B cell (primary cell): Measurements from ENCODE around the gene P2RY14. TPM values are rescaled to one million over a fixed set of nuclear protein-coding genes. Genes with fewer than 3 reads are reported as not detected.

Experiments
- ATAC-seq: fragments of 200-7000 bp; cut with Tn5 transposase; one replicate; pipeline ENCODE4 v1.10.0; 2021; ENCODE audit warnings: low read depth, mild to moderate bottlenecking, moderate number of reproducible peaks, moderate library complexity
- CTCF ChIA-PET: fragments of 350-600 bp; sonication (Branson Sonifier 250); formaldehyde crosslinking; loops from one replicate; lab custom pipeline; 2021; ENCODE audit warnings: antibody characterized with exemption, inconsistent platforms; lab: Charles Lee
- POLR2A ChIA-PET: fragments of 350-600 bp; sonication (Branson Sonifier 250); formaldehyde crosslinking; loops from one replicate; lab custom pipeline; 2021; ENCODE audit warnings: antibody characterized with exemption; lab: Charles Lee
- DNase-seq: peaks from one replicate; pipeline ENCODE4 v3.0.0; 2013
- H2AFZ ChIP-seq: 2 replicates; pipeline ENCODE4 v1.6.1; 2012; ENCODE audit warnings: mild to moderate bottlenecking, low read depth, low read length; ENCODE audit not compliant: insufficient read depth, poor library complexity, severe bottlenecking
- H3K27ac ChIP-seq, 2 donors: 1 replicate in 1 of 2; 2 replicates in 1 of 2; pipeline ENCODE4 v1.5.1; 2012 to 2013; ENCODE audit warnings: low read length in 2 of 2, mild to moderate bottlenecking in 2 of 2, moderate library complexity in 1 of 2
- H3K27me3 ChIP-seq, 4 experiments: fragments of 200-600 bp in 1 of 4; sonication (generic) in 1 of 4; replicated peaks in 1 of 4; 1 replicate in 2 of 4; 2 replicates in 2 of 4; pipeline versions ENCODE4 v1.6.1 to v1.7.0; 2013 to 2016; ENCODE audit warnings: low read length in 3 of 4, mild to moderate bottlenecking in 2 of 4, mixed read lengths in 1 of 4, moderate library complexity in 1 of 4; ENCODE audit not compliant: insufficient read depth in 4 of 4, control insufficient read depth in 3 of 4; ENCODE audit errors: control extremely low read depth in 1 of 4
- H3K36me3 ChIP-seq, 2 experiments: replicated peaks in 1 of 2; 1 replicate in 1 of 2; 2 replicates in 1 of 2; pipeline versions ENCODE4 v1.6.1 to v1.7.1; 2013; ENCODE audit warnings: low read length in 1 of 2; ENCODE audit not compliant: insufficient read depth in 2 of 2, control insufficient read depth in 1 of 2; ENCODE audit errors: control extremely low read depth in 1 of 2, extremely low read depth in 1 of 2
- H3K4me1 ChIP-seq, 2 donors: fragments of 200-600 bp in 1 of 2; sonication (generic) in 1 of 2; 1 replicate in 1 of 2; 2 replicates in 1 of 2; pipeline versions ENCODE4 v1.5.1 to v1.6.1; 2013 to 2017; ENCODE audit warnings: low read length in 2 of 2; ENCODE audit not compliant: control insufficient read depth in 2 of 2, insufficient read depth in 2 of 2
- H3K4me2 ChIP-seq: replicated peaks from 2 replicates; pipeline ENCODE3; 2012; ENCODE audit warnings: mild to moderate bottlenecking, low read depth, low read length; ENCODE audit not compliant: poor library complexity, severe bottlenecking
- H3K4me3 ChIP-seq, 5 experiments: fragments of 200-600 bp in 1 of 5; sonication (generic) in 1 of 5; 1 replicate in 3 of 5; 2 replicates in 2 of 5; pipeline versions ENCODE4 v1.5.1 to v1.7.0; 2011 to 2016; ENCODE audit warnings: low read length in 4 of 5, mild to moderate bottlenecking in 4 of 5, low read depth in 2 of 5, control low read depth in 1 of 5, moderate library complexity in 1 of 5; ENCODE audit not compliant: insufficient read depth in 1 of 5; ENCODE audit errors: control extremely low read depth in 1 of 5, extremely low read depth in 1 of 5
- H3K79me2 ChIP-seq: fragments of 200-600 bp; sonication (generic); one replicate; pipeline ENCODE4 v1.6.0; 2016; ENCODE audit warnings: low read length; ENCODE audit not compliant: control insufficient read depth, insufficient read depth
- H3K9ac ChIP-seq: fragments of 200-600 bp; sonication (generic); 2 replicates; pipeline ENCODE4 v1.6.1; 2017; ENCODE audit warnings: mild to moderate bottlenecking, low read length, moderate library complexity
- H3K9me3 ChIP-seq, 3 donors: one replicate each; pipeline versions ENCODE4 v1.6.1 to v1.7.1; 2013; ENCODE audit warnings: low read length in 2 of 3; ENCODE audit not compliant: control insufficient read depth in 2 of 3, insufficient read depth in 1 of 3; ENCODE audit errors: control extremely low read depth in 1 of 3
- H4K20me1 ChIP-seq: 2 replicates; pipeline ENCODE4 v1.6.0; 2012; ENCODE audit warnings: mild to moderate bottlenecking, low read length; ENCODE audit not compliant: insufficient read depth, control insufficient read depth, poor library complexity, severe bottlenecking
- H3K27ac Mint-ChIP-seq: one replicate; pipeline ENCODE4 v1.8.0; 2021; ENCODE audit warnings: mixed read lengths
- H3K27me3 Mint-ChIP-seq: one replicate; pipeline ENCODE4 v1.8.0; 2021; ENCODE audit warnings: mixed read lengths
- H3K4me1 Mint-ChIP-seq: one replicate; pipeline ENCODE4 v1.8.0; 2021; ENCODE audit warnings: mixed read lengths
- H3K4me3 Mint-ChIP-seq: one replicate; pipeline ENCODE4 v1.8.0; 2021; ENCODE audit warnings: mixed read lengths
- H3K9me3 Mint-ChIP-seq: one replicate; pipeline ENCODE4 v1.8.0; 2022; ENCODE audit warnings: mixed read lengths; ENCODE audit not compliant: insufficient read depth
- CTCF ChIP-seq: fragments of 200-600 bp; IDR thresholded peaks from one replicate; pipeline ENCODE4 v1.8.0; 2022; ENCODE audit warnings: antibody characterized with exemption, mild to moderate bottlenecking
- EZH2 ChIP-seq: IDR thresholded peaks from 2 replicates; pipeline ENCODE4 v1.6.1; 2012; ENCODE audit warnings: borderline replicate concordance, low read depth, mild to moderate bottlenecking, moderate library complexity, low read length; ENCODE audit not compliant: insufficient read depth, poor library complexity, severe bottlenecking
- WGBS: methylation state at CpG from one replicate; pipeline ENCODE4 v1.1.5; 2013; ENCODE audit warnings: missing lambda C conversion rate; ENCODE audit not compliant: insufficient coverage; 5-methylcytosine and 5-hydroxymethylcytosine counted together
- intact Hi-C: fragments of 100-400 bp; cut with micrococcal nuclease; formaldehyde crosslinking; loops from one replicate; pipeline ENCODE4 v1.10.0; 2022
- polyA plus RNA-seq: library from polyadenylated mRNA; depleted of rRNA; stranded (reverse); fragments of >200 nt; gene quantifications from 2 replicates; pipeline ENCODE4 v1.2.3, GENCODE V29; 2012
- total RNA-seq, 2 donors: library from RNA; stranded (reverse); fragments of 120-200 nt in 1 of 2; gene quantifications; 1 replicate in 1 of 2; 2 replicates in 1 of 2; pipeline versions ENCODE4 v1.2.3 to v1.2.4, GENCODE V29; 2013 to 2022

The P2RY14 gene
- total and polyA plus RNA-seq, 2 donors (not counting 1 experiment from before 2014, with no cell fraction given): 7.0 to 11.3 TPM

GRCh38 chr3:151227807-151228665, 50.3 kb downstream of the P2RY14 start:
- Histone ChIP-seq H2AFZ (no peak overlapping the region), H3K79me2 (peaks cover 14% of the 10 kb centered on the region), H3K9ac (no peak overlapping the region), H3K27me3 (no peaks in the 10 kb centered on the region), H3K4me3 (no peak overlapping the region), H3K36me3 (peaks cover 0 to 5% of the 10 kb centered on the region in 2 experiments), H3K4me2 (peak overlapping the region; percentile 22), H3K9me3 (no peaks in the 10 kb centered on the region), H4K20me1 (no peaks in the 10 kb centered on the region), H3K27ac (peak overlapping the region; percentile 25 to 58), H3K4me1 (peaks cover 39 to 40% of the 10 kb centered on the region in 2 donors)
- DNase-seq: peak; percentile 90
- Mint-ChIP-seq H3K27me3 (no peaks in the 10 kb centered on the region), H3K4me3 (no peak overlapping the region), H3K4me1 (peaks cover 39% of the 10 kb centered on the region), H3K27ac (peak overlapping the region; percentile 86), H3K9me3 (no peaks in the 10 kb centered on the region)
- ChIA-PET POLR2A (interaction anchor here (1.3 to 4.3 kb wide), 2 partner anchors 38 to 51 kb away, joined by 3 to 52 read pairs; partner anchors contain the start of gene P2RY14), CTCF (interaction anchor here (0.5 to 12.2 kb wide), 41 partner anchors 8 to 1047 kb away, joined by 3 to 460 read pairs (median 5); partner anchors contain the start of gene P2RY14)
- peak; percentile 85 for ATAC-seq
- intact Hi-C loops: loop anchor here (1.0 to 2.0 kb wide), 6 partner anchors 50 to 691 kb away; partner anchors contain the start of gene P2RY14
- WGBS: 71% methylated on average over 5 of the region's 9 CpGs
- TF ChIP-seq EZH2 (no peak), CTCF (peak; percentile 91)
